Stimulated activated CD4-positive, alpha-beta T cell treated with anti-CD3 and anti-CD28 coated beads, Interleukin-4, amount 100 ng/mL, for 24 hours (primary cell): ENCODE results near the gene CYP3A7.
"Not testable (repeated sequence)": the region's sequence is repeated elsewhere in the genome, so short reads cannot be mapped to it uniquely, and the experiment has no call there.

Experiments used
- DNase-seq: peaks from one replicate; pipeline ENCODE4 v3.0.0-alpha.2; 2020

Gene CYP3A7

DNA sequence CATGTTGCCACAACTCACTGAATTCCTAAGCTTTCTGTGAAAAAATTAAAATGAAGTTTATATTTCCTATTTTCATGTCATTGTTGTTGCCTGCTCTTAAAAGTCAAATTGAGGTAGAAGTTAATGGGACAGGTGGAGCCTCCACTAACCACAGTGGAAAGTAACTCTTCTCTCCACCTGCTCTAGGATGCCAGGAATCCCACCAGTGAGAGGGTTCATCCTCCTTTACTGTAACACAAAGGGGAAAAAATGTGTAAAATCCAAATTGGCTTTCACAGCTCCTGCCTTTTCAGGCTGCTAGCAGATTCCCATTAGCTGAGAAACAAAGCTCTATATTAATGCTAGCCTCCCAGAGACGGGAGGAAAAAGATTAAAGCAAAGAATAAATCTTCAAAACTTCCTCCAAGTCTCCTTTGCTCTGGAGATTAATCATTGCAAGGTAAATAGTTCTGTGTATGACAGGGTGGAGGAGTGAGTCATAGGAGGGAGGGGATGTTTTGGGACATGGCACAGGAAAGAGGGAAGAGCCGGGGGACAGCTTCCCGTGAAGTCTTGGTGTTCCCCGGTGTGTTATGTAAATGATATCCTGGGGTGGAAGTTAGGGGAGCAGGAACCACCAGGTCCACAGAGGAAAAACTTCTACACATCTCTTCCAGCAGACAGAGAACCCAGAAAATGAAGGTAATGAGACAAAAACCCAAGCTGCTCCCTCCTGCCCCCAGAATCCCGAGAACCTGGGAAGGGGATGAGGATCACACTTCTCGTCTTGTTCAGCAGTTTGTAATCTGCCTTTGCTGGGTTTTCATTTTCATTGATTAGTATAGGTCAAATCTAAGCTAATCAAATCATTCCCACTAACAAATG is 35.9 kb downstream of the CYP3A7 start:
- not testable (repeated sequence) for DNase-seq

DNA sequence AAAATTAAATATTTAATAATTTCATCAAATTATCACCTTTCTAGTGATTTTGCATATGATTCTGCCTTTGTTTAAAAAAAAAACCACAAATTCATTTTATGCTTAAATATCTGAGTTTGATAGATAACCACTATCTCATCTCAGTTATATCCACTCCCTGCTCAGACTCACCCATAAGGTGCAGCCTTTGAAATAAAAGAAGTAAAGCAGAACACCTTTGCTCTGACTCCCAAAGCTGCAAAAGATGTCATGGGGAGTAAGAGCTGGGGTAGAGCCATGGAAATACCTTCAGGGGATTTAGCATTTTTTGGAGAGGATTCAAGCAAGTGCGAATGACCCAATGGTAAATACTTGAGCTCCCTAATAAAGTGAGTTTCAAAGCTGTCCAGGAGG is 40.1 kb downstream of the CYP3A7 start:
- DNase-seq, result no peak

DNA sequence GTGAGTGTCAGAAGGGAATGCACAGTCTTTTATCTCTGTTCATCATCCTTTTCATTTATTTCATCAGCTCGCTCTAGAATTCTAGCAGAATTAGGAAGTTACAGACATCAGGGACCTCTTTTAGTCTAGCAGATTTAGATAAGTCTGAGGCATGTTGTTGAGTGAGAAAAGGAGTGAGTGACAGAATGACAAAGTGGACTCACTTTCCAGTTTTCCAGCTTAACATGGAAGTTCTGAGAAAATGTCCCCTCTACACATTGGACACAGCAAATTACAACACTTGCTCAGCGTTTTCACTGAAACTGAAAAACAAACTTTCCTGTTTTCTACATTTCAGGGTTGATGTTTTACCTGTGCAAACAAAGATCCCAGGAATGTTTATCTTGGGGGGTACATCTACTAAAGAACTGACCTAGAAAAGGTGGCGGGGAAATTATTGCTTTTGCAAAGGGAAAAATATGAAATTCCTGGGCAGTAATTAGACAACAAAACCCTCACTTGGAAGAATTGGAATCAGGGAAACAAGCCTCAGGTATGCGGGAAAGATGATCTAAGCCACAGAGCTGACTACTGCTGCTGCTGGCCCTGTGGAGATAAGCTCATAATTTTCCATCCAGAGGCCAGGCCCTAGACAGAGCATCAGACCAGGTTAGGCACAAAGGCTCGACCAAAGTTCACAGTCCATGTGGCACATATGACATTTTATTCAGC is 40.6 kb downstream of the CYP3A7 start:
- no peak for DNase-seq

DNA sequence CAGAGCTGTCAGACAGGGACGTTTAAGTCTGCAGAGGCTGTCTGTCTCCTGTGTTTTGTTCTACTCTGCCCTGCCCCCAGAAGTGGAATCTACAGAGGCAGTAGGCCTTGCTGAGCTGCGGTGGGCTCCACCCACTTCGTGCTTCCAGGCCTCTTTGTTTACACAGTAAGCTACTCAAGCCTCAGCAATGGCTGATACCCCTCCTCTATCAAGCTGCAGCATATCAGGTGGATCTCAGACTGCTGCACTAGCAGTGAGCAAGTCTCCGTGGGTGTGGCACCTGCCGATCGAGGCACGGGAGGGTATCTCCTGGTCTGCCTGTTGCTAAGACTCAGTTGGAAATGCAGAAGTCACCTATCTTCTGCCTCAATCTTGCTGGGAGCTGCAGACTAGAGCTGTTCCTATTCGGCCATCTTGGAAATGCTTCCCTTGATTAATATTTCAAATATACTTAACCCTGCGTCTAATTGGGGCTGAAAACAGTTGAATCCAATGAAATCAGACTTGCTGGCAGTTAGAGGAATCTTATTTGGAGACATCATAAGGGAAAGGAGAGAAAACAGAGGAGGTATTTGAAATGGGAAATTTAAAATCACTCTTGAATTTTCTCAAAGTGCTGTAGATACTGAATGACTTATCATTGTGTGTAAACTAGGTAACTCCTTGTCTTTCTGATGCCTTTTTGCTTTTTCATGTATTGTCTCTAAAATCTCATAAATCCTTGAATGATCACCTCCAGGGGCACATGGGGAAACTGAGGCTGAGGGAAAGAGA is 41.4 kb downstream of the CYP3A7 start:
- no peak for DNase-seq

DNA sequence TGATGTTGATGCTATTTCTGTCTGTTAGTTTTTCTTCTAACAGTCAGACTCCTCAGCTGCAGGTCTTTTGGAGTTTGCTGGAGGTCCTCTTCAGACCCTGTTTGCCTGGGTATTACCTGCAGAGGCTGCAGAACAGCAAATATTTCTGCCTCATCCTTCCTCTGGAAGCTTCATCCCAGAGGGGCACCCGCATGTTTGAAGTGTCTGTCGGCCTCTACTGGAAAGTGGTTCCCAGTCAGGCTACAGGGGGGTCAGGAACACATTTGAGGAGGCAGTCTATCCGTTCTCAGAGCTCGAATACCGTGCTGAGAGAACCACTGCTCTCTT is 41.9 kb downstream of the CYP3A7 start:
- DNase-seq, result no peak

DNA sequence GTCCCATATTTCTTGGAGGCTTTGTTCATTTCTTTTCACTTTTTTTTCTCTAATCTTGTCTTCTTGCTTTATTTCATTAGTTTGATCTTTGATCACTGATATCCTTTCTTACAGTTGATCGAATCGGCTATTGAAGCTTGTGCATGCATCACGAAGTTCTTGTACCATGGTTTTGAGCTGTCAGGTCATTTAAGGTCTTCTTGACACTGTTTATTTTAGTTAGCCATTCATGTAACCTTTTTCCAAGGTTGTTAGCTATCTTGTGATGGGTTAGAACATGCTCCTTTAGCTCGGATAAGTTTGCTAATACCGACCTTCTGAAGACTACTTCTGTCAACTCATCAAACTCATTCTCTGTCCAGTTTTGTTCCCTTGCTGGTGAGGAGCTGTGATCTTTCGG is 42.4 kb downstream of the CYP3A7 start:
- not testable (repeated sequence) for DNase-seq

DNA sequence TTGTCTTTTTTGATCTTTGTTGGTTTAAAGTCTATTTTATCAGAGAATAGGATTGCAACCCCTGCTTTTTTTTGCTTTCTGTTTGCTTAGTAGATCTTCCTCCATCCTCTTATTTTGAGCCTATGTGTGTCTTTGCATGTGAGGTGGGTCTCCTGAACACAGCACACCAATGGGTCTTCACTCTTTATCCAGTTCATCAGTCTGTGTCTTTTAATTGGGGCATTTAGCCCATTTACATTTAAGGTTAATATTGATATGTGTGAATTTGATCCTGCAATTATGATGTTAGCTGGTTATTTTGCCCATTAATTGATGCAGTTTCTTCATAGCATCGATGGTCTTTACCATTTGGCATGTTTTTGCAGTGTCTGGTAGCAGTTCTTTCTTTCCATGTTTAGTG is 43.3 kb downstream of the CYP3A7 start:
- not testable (repeated sequence) for DNase-seq

DNA sequence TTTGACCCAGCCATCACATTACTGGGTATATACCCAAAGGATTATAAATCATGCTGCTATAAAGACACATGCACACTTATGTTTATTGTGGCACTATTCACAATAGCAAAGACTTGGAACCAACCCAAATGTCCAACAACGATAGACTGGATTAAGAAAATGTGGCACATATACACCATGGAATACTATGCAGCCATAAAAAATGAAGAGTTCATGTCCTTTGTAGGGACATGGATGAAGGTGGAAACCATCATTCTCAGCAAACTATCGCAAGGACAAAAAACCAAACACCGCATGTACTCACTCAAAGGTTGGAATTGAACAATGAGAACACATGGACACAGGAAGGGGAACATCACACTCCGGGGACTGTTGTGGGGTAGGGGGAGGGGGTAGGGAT is 44.1 kb downstream of the CYP3A7 start:
- DNase-seq, result not testable (repeated sequence)

DNA sequence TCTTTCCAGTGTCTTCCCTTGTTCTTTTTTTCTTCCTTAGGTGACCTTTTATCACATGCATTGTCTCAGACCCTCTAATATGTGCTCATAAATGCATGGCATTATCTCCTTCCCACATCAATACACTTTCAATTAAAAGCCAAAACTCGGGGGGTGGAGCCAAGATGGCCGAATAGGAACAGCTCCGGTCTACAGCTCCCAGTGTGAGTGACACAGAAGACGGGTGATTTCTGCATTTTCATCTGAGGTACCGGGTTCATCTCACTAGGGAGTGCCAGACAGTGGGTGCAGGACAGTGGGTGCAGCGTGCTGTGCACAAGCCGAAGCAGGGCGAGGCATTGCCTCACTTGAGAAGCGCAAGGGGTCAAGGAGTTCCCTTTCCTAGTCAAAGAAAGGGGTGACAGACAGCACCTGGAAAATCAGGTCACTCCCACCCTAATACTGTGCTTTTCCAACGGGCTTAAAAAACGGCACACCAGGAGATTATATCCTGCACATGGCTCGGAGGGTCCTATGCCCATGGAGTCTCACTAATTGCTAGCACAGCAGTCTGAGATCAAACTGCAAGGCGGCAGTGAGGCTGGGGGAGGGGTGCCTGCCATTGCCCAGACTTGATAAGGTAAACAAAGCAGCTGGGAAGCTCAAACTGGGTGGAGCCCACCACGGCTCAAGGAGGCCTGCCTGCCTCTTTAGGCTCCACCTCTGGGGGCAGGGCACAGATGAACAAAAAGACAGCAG is 49.0 kb downstream of the CYP3A7 start:
- not testable (repeated sequence) for DNase-seq

DNA sequence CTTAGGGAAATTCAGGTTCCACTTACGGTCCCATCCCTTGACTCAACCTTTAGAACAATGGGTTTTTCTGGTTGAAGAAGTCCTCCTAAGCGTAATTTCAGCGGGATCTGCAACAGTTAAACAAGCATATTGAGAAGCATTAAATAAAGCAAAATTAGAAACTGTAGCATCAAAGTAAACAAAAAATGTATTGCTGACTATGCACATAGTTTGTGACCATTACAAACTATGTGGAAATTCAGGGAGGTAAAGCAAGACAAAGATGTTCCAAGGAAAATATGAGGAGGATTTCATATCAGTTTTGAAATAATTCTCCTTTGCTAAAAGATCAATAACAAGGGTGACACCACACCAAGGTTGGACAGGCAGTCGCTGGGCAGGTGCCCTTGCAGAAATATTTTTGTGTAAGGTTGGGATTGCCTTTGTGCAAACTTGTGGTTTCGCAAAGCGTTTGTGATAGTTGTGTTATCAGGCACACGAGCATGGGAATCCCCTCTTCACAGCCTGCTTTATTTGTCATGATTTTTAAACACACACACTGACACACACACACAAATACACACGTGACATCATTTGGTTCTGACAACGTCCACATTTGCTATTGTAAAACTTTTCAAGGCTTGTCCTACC is 49.8 kb downstream of the CYP3A7 start:
- no peak for DNase-seq

DNA sequence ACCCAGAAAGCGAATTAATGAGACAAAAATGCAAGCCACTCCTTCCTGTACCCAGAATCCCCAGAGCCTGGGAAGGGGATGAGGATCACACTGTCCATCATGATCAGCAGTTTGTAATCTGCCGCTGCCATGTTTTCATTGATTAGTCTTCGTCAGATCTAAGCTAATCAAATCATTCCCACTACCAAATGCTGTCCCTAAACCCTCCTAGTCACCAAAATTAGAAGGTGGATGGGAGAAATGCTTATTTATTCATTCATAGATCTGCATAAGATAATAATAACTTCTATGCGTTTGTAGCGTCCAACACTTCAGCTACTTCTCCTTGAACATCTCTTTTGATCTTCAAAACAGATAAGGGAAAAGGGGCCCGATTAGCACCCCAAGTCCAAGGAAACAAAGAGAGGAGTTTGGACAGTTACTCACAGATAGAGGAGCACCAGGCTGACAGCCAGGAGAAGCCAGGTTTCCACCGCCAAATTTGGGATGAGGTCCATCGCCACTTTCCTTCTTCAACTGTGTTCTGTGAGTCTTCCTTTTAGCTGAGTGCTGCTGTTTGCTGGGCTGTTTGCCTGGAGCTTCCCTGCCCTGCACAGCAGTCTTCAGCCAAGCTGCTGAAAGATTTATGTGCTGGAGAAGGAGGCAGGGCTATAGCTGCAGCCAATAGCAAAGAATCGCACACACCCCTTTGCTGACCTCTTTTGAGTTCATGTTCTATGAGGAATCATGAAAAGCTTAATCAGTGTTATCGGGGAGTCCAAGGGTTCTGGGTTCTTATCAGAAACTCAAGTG is 55.4 kb downstream of the CYP3A7 start, which contains the start of gene CYP3A5:
Gene CYP3A5, minus strand, starts transcription at position 597 of the 792 bp plus-strand sequence. Its CDS starts 100 bp downstream, at position 497.
- DNase-seq, result no peak

DNA sequence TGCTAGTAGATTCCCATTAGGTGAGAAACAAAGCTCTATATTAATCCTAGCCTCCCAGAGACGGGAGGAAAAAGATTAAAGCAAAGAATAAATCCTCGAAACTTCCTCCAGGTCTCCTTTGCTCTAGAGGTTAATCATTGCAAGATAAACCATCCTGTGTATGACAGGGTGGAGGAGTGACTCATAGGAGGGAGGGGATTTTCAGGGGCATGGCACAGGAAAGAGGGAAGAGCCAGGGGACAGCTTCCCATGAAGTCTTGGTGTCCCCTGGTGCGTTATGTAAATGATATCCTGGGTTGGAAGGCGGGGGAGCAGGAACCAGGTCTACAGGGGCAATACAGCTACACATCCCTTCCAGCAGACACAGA is 56.0 kb downstream of the CYP3A7 start:
- no peak for DNase-seq

DNA sequence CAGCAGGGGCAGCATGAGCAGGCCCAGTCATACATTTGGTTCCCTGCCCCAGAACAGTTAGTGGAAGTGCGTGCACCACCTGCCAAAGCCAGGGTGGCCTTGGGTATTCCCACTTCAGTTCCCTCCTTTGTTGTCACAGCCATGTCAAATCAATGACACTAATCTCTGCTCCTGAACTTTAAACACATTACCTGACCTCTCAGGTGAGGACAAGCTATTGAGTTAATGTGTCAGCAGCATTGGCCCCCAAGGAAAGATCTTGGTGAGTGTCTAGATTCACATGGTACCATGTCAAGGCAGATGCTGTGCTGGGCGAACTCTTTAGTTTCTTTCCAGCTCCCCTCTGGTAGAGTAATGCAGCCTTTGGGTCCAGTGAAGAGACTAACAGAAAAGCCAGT is 57.3 kb downstream of the CYP3A7 start:
- DNase-seq, result no peak

DNA sequence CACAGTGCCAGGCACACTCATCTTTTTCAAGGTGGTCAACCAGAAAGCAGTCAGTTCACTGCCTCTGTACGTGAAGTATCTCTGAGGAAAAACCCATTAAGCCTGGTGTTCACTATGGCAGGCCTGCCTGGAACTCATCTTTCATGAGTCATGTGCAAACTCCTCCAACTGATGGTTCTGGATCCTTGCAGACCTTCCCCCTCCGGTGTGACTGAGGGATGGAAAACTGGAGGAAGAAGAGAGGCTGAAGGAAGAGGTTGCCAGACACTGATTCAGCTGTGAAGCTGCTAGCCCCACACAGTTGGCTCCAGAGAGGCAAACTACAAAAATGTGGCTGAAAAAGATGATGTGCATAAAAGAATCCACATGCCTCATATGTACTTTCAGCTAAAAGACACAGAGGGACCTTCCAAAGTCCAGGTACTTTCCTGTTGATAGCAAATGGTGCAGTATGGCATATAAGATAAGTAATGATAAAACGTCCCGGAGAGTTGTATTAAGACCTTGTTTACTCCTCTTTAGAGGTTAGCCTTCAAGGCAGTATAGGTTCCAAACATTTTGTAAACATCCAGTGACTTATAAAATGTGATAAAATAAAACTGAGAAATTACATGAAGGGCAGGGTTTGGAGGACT is 57.9 kb downstream of the CYP3A7 start:
- no peak for DNase-seq

DNA sequence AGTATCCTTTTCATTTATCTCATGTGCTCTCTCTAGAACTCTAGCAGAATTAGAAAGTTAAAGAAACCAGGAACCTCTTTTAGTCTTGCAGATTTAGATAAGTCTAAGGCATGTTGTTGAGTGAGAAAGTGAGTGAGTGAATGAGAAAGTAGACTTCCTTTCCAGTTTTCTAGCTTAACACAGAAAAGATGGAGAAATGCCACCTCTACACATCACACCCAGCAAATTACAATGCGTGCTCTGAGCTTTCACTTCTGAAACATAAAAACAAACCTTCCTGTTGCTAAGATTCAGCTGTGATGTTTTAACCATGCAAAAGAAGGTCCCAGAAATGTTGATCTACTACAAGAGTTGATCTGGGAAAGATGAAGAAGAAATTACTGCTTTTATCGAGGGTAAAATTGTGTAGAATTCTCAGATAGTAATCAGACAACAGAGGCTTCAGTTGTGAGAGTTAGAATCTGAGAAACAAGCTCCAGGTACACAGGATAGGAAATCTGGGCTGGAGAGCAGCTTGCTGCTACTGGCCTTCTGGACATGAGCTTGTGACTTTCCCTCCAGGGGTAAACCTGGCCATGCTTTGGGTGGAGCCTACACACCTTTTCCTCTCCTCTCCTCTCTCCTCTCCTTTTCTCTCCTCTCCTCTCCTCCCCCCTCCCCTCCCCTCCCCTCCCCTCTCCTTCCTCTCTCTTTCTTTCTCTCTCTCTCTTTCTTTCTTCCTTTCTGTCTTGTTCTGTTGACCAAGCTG is 59.8 kb downstream of the CYP3A7 start:
- no peak for DNase-seq

DNA sequence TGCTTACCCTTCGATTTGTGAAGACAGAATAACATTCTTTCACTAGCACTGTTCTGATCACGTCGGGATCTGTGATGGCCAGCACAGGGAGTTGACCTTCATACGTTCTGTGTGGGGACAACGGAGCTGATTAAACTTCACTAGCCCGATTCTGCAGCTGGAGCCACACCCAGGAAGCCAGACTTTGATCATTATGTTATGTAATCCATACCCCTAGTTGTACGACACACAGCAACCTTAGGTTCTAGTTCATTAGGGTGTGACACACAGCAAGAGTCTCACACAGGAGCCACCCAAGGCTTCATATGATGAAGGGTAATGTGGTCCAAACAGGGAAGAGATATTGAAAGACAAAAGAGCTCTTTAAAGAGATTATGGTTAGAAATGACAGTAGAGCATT is 62.4 kb downstream of the CYP3A7 start:
- no peak for DNase-seq

DNA sequence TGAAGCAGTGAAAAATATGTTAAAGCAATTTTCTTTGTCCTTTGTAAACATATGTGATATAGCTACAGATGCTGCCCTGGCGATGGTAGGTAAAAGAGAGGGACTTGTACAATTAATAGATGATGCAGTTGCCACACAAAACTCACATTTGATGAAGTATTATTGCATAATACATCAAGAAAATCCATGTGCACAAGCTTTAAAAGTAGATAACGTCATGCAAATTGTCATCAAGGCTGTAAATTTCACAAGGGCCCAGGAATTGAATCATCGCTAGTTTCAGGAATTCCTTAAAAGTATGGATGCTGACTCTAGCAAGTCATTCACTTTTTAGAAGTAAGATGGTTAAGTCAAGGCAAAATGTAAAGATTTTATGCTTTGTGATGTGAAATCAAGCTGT is 65.2 kb downstream of the CYP3A7 start:
- no peak for DNase-seq

DNA sequence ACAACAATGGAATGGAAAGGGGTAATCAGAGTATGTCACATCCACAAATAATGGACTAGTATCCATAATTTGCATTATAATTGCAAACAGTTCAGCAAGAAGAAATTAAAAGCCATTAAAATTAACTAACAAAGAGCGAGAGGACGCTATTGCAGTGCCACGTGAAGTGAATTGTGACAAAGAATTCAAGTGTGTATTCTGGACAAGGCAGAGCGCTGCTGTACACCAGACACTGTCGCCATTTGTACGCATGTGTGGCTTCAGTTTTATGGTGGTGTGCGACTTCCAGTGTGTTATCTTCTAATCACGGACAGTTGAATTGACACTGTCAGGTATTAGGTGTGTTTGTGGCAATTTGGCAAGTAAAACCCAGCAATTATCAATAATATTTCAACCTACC is 66.5 kb downstream of the CYP3A7 start:
- no peak for DNase-seq

DNA sequence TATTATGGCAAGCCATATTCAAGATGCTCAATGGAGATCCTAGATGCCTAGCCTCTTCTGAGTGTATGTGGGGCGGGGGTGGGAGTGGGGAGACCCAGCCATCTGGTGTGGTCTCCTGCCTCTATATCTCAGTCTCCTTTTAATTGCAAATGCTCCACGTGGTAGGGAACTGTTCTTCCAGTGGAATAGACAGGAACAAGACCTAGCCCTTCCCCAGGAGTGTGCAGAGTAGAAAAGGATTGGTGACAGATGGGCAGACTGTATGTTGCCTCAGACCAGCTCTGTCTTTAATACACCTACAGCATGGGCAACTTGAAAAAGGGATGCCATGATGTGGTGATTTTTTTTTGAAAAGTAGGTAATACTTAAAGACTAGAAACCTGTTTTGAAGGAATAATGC is 67.8 kb downstream of the CYP3A7 start:
- no peak for DNase-seq

DNA sequence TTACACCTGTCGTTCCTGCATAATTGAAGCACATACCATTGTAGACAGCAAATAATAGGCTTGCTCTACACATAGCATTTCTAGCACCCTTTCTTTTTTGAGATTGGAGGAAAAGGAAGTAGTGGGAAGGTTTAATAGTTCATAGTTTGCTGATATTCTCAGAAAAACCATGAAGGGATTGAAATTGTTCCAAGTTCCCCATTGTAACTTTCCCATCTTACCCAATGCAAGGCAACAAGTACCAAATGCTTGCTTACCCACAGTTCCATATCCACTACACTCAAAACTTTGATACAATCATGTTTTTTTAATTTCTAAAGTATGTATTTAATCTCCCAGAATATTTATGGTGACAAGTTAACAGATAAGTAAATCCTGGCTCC is 69.0 kb downstream of the CYP3A7 start:
- DNase-seq, result no peak
